HG03432 (cell line): ENCODE data around the gene DDX56.
"Not testable (repeated sequence)": the region's sequence is repeated elsewhere in the genome, so short reads cannot be mapped to it uniquely, and the experiment has no call there.

ENCODE experiments used
- ATAC-seq: cut with Tn5 transposase; IDR thresholded peaks from one replicate; pipeline ENCODE4 v1.9.1; 2021; ENCODE audit warnings: mild to moderate bottlenecking, moderate library complexity; ENCODE audit not compliant: unreplicated experiment

Gene DDX56

GRCh38 chr7:44597181-44597580, 23.5 kb upstream of the DDX56 start:
- not testable (repeated sequence) for ATAC-seq

DNA sequence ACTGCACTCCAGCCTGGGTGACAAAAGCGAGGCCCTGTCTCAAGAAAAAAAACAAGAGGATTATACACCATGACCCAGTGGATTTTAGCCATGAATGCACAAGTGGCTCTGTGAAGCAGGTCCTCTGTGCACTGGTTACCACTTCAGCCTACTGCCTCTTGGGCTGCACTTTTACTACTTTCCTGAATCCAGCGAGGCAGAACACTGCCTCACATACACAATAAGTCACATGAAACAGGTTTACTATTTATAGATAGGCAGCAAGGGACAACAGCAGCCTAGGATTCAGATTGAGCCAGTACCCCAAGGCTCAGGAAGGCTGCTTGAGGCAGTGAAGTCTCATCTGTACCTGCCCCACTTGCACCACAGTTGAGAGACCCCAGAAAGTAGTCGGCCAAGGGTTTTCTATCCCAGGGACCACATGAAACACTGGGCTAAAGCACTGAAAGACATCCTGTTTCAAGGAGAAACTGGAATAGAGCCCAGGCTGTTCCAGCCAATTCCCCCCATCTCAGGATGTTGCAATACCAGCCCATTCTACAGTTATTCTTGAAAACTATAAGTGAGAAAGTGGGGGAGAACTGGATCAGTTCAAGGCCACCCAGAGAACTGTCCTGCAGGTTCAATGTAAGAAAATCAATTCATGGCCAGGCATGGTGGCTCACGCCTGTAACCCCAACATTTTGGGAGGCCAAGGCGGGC, 22.4 kb upstream of the DDX56 start:
- ATAC-seq: no peak

DNA sequence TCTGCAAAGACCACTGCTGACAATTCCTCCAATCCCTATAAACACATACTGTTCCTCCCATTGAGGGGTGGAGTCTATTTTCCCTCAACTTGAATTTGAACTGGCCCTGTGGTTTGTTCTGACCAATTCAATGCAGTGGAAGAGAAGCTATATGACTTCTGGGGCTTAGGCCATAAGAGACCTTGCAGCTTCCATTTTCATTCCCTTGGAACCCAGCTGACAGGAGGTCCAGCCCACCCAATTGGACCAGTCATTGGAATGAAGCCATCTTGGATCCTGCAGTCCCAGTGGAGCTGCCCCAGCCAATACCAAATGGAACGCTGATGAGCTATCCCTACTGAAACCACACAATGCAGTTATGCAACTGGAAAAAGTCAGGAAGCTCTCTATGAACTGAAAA, 17.2 kb upstream of the DDX56 start:
- no peak for ATAC-seq

GRCh38 chr7:44587843-44588711, 14.4 kb upstream of the DDX56 start:
- no peak for ATAC-seq

DNA sequence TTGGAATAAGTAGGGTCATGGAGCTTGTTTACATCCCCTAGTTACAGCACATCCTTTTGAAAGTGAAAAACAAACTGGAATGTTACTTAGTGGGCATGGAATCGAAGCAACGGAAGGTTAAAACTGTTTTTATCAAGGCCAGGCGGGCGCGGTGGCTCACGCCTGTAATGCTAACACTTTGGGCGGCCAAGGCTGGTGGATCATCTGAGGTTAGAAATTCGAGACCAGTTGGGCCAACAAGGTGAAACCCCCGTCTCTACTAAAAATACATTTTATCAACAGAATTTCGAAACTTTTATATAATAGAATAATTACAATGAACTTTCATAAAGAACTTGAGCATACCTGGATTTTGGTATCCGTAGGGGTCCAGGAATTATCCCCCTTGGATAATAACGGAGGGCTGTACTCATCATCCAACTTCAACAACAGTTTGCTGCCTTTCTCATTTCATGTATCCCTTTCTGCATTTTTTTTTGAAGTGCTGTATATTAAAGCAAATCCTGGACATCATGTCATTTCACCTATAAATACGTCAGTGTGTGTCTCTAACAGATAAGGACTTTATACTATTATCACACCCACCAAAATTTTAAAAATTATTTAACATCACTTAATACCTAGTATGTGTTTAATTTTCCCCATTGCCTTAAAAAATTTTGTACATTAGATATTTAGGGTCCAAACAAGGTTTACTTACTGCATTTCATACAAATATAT, 9.6 kb upstream of the DDX56 start:
- ATAC-seq: no peak

- peak; percentile 81 for ATAC-seq
These were observed 8.3 kb upstream of the DDX56 start, which contains the start of gene TMED4 for GRCh38 chr7:44581879-44582603. Gene TMED4 (minus strand): TSS chr7:44582231. CDS start chr7:44582206, 25 bp downstream.

- ATAC-seq: peak; percentile 30
These were observed 7.5 kb upstream of the DDX56 start for GRCh38 chr7:44580945-44581878.

DNA sequence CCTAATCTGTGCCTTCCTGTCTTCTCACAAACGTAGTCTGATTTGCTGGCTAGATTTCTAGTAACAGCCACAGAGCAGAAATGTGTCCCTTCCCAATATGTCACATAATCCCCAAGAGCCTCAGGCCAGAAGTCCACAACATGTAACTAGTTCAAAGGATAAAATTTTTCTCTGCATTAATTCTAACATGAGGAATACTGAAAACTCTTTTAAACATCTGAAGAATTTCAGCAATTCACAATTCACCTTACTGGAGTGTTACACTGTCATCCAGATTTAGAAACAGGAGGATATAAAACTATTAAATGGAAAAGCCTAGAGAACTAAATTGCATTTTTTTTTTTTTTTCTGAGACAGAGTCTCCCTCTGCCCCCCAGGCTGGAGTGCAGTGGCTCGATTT, 2.5 kb upstream of the DDX56 start:
- ATAC-seq: no peak

DNA sequence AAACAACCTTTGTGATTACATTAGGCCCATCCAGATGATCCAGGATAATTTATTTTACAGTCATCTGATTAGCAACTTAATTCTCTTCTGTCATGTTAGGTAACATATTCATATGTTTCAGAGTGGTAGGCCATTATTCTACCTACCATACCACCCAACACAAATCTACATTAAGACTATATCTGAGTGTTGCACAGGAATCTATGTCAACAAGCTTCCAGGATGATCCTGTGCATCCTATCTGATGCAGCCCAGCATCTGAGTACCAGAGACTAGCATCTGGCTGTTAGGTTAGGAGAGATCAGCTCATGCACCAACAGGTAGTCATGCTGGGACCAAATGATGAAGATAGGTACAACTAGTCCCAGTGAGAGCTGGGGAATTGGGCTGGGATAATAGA, 1.3 kb upstream of the DDX56 start:
- no peak for ATAC-seq

DNA sequence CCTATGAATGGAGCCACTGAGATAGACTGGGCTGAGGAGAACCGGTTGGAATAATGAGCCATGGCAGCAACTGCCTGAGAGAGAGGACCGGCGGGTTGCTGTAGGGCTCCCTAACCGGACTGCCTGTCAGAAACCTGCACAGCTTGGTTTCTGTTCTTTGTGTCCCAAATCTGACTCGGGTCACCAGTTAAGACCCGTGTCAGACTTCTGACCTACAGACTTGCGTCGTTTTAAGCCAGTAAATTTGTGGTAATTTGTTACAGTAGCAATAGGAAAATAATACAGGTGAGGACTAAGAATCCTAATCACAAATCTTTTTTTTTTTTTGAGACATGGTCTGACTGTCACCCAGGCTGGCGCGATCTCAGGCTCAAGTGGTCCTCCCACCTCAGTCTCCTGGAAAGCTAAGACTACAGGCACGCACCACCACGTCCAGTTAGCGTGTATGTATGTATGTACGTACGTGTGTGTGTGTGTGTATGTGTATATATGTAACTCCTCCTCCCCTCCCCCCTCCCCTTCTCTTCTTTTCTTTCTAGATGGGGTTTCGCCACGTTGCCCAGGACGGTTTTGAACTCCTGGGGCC, 672 bp upstream of the DDX56 start:
- ATAC-seq: no peak

DNA sequence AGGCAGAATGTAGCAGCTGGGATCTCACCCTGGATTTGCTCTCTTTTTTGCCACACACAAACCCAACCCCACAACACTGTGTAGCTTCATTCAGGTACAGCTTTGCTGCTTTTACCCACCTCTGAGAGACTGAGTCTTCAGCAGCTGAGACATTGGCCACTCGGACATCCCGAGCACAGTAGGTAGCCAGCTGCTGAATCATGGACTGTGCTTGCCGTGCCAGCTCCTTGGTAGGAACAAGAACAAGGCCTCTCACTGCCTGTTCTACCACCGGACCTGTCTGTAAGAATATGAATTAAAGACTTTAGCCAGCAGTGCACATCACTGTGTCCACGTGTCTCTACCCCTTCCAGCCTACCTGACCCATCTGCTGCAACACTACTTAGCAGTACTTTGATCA, 937 bp downstream of the DDX56 start:
- ATAC-seq: no peak

DNA sequence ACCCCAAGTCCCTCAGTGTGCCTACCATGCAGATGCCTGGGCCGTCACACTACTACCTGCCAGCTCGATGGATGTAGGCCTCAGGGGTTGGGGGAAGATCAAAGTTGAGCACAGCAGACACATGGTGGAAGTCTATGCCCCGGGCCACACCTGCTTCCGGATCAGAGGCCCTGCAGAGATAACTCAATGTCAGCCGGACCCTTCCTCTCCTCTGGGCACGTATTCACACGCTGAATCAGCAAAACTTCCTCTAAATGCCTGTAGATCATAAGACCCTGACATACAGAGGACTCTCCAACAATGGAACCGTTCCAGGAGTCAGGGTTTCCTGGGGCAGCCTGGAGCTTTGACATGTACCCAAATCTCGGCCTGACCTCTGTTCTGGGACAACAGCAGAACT, 3.7 kb downstream of the DDX56 start:
- ATAC-seq: no peak

DNA sequence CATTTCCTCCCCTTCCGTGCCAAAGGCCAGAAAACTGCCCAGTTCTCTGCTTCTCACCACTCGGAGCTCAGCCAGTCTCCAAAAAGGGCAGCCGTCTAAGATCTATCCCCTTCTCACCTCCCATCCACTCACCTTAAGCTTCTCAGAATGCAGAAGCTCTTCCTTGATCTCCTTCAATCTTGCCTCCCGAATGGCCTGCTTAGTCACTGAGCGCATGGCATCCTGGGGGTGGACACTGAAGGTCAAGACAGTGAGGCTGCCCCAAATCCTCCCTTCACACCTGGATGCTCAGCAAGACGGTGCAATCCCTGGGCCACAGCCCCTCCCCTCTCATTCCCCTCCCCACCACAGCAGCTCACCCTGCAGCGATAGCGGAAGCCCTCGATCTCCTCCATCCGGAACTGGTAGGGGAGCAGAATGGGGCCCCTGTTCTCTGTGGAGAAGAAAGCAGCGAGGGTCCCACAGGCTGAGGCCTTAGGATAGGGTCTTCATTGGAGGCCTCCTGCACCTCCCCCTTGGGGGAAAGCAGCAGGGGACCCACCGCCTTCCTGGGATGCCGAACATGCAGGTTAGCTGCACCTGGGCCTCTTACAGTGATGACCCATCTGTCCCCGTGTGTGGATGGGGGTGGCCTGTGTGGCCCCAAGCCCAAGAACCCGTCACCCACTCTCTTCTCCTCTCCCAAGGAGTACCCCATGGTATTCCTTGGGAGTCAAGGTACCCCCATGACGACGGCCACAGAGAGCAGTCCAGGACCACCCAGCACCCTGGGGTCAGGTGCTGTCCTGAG, 4.7 kb downstream of the DDX56 start:
- ATAC-seq: no peak

DNA sequence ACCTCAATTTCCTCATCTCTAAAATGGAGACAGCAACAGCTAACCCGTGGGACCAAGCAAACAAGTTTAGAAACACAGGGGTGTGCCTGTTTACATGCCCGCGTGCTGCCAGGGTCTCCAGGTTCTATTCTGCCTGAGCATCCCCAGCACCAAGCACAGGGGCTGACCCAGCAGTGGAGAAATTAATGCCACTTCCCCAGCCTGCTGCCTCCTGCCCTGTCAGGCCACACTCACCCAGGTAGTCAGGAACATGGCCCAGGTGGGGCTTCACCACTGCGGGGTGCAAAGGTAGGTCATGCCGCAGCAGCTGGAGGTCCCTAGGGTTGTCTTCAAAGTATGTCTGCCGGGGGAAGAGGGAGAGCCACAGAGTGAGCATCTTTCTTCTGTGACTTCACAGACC, 5.8 kb downstream of the DDX56 start:
- ATAC-seq: no peak

DNA sequence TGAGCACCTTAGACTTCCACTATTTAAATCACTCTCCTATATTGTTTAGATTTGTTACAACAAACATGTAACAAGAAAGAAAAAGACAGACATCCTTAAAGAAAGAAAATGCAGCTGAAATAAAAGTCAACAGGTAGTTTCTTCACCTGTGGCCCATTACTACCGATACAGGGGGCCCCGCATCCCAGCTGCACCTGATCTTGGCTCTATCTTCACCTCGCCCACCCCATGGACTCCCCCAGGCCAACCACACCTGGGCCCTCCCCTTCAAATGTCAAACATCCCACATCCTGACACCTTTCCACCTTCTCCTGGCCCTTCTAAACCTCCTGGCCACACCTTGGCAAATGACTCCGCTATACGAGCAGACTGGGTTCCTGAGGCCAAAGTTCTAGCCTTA, 7.0 kb downstream of the DDX56 start:
- no peak for ATAC-seq

DNA sequence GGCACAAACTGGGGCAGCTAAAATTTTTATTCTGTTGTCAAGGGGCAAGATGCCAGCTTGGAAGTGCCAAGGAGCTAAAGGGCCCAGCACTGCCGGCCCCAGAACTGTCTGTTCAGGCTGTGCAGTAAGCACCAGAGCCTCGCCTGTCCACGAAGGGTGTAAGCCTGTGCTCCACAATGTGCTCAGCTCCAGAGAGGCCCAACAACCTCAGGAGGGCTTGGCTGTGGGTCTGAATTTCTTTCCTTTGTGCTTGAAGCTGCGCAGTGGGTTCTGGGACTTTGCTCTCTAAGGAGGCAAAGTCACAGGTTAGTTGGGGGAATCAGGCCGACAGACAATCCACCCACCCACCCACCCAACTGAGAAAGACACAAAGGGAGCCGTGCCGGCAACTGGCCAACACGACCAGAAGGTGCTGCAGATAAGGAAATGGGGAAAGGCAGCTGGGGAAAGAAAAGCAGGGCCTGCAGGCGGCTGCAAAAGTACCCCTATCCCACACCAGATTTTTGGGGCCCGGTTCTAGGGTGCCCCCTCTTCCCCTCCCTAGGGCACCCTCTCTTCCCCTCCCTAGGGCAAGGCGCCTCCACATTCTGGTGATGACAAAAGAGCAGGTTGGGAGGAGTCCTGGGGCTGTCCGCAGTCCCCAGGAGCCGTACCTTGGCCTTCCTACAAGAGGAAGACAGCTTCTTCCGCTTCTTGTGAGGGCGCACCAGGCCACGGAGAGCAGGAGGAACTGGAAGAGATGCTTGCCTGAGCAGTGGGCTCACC, 7.7 kb downstream of the DDX56 start:
- ATAC-seq: peak; percentile 40

GRCh38 chr7:44565097-44565794, 8.5 kb downstream of the DDX56 start:
- ATAC-seq: peak; percentile 81
